ENCODE measurements around the gene SBSN.
A peak's percentile ranks its signal among the peaks of the same experiment; 100 is the strongest.

Gene SBSN

DNA sequence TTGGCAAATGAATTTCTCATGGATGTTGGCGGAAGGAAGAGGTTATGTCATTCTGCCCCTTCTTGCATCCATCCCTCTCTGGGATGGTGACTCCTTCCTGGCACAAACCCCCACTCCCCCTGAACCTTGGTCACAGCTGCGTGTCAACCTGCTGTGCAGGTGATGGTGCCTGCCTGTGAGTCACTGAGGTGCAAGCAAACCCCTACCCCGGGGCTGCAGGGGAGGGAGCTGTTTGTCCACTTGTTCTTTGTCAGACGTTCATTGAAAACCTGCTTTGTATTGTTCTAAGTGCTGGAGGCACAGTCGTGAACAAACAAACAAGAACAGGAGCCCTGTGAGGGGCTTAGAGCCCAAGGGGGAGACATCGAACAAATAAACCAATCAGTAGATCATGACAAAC, 3.2 kb upstream of the SBSN start:
- no peak for DNase-seq

DNA sequence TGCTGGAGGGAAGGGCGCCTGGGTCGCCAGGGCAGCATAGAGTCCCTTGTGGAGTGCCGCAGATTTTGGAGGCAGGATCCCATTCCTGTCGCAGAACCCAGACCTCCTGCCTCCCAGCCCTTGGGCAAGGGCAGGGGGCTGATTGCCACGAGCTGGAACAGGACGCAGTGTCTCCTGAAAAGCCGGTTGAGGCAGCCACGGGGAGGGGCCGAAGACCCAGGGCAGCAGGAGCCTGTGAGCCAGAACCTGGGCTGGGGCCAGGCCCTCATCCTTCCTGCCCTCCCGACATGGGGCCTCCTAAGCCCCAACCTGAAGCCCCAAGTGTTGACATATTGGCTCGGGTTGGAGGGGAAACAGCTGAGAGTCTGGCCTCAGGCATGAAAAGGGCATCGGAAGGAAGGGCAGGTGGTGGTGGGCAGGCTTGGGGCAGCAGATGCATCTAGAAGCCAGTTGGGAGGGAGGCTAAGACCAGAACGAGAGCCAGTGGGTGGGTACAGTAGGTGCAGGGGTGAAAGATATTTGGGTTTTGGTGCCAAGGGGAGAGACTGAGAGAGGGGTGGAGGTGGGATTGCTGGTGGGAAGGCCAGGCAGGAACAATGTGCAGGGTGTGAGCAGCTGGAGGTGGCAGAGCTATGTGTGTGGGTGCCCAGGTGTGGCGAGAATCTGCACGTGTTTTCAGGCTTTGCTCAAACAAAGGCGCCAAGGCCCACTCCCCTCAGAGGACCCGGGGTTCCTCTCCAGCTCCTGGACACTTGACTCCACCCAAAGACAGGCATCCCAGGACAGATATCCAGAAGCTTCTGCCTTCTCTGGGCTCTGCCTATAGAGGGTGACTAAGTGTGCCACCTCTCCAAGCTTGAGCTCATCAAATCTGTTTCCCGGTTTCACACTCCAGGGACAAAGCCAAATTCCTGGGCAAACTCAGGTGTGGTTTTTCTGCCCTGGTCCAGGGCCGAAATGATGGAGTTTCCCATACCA, 1.4 kb upstream of the SBSN start:
- DNase-seq = no peak

DNA sequence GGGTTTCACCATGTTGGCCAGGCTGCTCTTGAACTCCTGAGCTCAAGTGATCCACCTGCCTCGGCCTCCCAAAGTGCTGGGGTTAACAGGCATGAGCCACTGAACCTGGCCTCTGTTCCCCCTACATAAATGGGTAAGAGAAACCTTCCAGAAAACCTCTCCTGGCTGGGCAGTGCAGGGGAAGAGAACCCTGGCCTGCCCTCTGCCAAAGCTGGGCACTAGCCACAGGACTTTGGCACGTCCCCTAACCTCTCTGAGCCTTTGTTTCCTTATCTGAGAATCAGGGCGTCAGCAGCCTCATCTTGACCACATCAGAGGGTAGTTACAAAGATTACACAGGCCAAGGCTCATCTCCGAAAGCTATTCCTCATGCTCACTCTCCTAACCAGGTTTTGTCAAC, 2.2 kb downstream of the SBSN start:
- no peak for DNase-seq

DNA sequence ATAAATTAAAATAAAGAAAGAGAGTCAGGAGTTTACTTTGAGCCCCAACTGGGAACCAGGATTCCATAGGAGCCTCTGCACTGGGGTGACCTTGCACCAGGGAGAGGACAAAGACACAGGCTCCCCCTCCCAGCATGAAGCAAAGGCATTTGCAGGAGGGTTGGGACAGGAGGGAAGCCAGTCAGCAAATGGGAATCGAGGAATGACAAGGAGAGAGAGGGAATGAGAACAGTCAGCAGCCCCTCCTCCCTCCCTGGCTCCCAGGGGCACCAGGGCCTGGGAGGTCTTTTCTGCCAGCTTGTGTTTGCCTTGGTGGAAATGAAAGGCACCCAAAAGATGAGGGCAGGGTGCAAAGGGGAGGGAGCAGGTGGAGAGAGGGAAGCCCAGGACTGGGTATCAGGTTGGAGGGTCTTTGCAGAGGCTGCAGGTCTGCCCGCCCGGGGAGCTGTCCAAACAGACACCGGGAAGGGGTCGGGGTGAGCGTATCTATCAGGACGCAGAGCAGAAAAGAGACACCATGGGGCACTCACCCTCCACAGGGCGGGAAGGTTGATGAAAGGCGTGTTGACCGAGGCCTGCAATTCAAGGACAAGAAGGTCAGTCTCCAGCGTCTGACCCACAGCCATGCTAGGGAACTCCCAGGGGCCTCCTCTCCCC, 3.8 kb downstream of the SBSN start:
- DNase-seq = no peak

DNA sequence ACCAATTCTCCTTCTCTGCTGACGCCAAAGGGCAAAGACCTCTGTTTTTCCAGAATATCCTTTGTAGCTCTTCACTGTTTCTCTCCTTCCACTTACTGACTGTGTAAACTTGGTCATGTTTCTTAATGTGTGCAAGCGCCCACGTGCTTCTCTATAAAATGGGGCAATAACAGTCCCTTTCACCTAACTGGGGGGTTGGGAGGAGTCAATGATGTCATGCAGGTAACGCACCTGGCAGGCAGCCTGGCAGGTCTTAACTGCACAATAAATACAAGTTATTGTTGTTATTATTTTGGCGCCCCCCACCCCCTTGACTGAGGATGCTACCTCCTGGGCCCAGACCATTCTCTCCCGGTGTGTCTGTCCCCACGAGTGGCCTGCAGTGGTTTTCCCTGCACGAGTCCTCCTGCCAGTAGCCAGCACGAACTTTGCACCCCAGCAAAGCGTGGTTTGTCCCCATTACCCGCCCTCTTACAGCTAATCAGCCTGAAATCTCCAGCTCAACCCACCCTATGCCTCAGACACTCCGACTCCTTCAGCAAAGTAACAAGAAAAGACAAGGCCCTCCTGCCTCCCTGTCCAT, 5.3 kb downstream of the SBSN start:
- DNase-seq = no peak

DNA sequence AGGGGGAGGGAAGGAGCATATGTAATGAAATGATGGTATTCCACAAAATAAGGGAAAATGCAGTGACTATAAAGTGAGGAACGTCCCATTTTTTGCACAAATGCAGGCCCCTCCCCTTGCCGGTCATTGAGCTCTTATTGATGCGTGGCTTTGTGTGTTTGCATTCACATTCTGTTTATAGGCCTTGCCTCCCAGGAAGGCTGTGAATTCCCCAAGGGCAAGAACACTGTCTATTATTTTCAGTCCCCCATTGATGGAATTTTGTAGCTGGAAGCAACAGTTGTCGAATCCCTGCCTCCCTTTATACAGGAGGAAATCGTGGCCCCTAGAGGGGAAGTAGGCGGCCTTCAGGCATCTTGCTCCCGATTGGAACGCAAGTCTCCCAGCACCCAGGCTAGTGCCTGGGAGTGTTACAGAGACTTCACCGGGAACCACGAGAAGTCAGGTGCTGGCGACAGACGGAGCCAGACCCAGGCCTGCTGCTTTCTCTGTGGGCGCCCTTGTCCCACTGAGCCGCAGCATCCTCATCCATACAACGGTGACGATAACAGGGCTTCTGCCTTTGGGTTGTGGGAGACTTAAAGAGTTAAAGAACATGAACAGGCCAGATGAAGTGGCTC, 6.9 kb downstream of the SBSN start:
- no peak for DNase-seq

DNA sequence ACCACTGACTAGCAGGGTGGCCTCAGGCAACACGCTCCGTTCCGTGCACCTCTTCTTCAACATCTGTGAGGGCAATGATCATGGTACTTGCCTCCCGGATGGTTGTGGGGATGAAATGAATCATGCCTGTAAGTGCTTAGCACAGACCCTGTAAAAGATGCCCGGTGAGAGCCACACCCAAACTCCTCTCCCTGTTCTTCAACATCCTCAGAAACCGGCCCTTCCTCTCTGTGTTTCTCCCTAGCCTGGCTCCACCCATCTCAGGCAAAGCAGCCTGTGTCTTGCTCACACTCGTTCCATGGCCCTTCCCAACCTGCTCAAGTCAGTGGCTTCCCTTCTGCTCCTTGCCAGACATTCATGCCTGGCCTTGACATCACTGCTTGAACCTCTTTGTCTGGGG, 8.8 kb downstream of the SBSN start:
- no peak for DNase-seq

DNA sequence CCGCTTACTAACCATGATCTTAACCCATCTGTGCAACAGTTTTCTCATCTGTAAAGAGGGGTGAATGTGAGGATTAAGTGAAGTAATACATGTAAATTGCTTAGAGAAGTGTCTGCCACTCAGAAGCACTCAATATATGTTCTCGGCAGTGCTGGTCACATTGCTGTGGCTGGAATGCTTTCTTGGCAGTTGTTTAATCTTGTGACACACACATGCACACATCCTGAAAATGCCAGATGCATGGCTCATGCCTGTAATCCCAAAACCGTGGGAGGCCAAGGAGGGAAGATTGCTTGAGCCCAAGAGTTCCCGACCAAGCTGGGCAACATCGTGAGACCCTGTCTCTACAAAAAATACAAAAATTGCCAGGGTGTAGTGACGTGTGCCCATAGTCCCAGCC, 9.8 kb downstream of the SBSN start:
- DNase-seq = no peak

DNA sequence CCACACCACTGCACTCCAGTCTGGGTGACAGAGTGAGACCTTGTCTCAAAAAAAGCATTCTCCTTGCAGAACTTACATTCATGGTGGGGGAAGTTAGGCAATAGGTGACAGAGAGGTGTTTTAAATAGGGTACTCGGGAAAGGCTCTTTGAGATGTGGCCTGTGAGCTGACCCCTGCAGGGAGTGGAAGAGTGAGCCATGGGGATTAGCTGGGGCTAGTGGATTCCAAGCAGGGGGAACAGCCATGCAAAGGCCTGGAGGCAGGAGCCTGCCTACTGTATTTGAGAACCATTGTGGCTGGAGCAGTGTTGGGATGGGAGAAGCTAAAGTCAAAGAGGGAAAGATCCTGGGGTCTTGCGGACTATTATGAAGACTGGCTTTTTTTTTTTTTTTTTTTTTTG, 10.8 kb downstream of the SBSN start:
- DNase-seq = no peak

DNA sequence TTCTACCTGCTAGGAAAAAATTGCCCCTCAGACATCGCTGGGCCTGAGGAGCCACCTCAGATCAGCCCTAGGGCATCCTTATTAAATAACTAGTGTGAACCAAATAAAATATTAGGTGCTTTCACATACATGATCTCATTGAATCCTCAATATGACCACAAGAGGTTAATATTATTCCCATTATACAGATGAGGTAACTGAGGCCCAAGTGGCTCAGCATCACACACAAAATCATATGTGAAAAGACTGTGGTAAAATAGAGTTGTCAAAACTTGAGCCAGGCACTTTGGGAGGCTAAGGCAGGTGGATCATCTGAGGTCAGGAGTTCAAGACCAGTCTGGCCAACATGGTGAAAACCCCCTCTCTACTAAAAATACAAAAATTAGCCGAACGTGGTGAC, 11.8 kb downstream of the SBSN start:
- no peak for DNase-seq

DNA sequence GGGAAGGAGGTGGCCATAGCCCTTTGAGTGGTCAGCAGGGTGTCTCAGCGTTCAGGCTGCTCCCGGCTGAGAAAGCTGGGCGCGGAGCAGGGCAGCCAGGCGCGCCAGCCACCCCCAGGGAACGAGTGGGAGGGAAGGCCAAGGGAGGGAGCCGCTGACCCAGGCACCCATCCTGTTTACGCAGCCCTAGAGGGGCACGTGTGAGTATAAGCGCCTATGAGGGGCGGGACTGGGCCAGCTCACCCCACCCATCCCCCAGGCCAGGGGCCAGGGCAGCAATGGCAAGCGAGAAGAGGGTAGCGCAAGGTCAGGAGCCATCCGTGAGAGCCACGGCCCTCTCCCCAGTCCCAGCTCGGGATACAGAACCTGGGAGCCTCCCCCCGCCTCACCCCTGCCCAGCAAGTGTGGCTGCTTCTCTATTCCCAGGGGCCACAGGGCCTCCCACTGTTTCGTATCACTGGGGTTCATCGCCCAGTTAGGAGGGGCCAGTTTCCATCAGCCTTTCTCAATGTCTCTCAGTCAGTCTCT, 13.8 kb downstream of the SBSN start:
- no peak for DNase-seq

DNA sequence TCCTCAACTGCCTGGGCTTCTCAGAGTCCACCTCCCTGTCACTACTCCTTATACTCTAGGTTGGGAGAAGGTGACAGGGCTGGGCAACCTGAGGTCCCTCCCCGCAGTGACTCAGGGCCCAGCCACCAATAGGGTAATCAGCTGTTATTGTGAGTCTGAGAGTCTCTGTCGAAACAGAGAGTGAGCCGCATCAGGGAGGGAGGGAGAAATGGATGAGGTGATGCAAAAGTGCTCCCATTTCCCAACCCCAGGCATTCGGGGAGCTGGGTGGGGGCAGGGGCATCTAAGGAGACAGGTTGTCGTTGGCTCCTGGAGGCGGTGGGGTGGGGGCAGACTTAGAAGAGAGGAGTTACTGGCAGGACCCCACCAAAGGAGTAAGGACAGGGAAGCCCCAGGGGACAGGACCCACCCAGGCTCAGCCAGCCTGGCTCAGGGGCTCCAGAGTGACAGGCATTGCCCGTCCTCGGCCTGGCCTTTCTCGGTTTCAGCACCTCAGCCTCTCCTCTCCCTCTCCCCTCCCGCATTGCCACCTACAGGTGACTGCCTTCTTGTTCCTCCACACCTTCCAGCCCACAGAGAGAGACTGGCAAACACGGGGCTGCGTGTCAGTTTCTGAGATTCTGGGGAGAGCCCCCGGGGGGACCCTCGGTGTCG, 14.4 kb downstream of the SBSN start, which contains the start of gene DMKN:
Gene DMKN, minus strand, starts transcription at position 22 of the 654 bp plus-strand sequence. CDS start 174 bp downstream, outside the sequence.
- DNase-seq = no peak

DNA sequence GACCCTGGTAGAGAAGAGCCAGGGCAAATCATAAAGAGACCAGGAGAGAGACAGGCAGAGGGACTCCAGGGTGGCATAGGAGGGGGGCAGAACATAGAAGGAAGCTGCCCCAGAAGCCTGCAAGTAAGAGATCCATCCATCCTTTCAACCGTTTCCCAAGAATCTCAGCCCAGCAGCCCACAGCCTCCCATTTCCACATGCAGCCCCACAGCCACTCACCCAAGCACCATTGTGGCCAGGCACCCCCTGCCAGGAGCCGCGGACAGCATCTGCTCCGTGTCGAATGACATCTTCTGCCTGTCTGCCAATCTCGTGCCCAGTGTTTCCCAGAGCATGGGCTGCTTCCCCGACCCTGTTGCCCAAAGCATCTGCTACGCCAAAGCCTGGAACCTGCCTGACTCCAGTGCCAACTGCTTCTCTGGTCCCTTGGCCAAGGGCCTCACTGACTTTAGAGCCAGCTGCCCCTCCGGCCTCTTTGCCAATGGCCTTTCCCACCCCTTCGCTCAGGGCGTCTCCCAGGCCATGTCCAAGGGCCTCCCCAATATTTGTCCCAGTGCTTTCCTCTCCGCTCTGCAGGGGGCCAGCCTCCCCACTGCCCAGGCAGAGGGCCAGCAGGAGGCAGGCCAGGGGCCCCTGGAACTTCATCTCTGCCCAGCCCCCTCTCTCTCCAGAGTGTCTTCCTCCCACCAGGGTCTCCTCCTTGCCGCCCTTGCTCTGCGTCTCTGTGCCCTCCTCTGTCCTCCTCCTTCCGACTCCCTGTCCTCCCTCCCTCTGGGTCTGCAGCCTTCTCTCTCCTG, 15.1 kb downstream of the SBSN start:
- no peak for DNase-seq

DNA sequence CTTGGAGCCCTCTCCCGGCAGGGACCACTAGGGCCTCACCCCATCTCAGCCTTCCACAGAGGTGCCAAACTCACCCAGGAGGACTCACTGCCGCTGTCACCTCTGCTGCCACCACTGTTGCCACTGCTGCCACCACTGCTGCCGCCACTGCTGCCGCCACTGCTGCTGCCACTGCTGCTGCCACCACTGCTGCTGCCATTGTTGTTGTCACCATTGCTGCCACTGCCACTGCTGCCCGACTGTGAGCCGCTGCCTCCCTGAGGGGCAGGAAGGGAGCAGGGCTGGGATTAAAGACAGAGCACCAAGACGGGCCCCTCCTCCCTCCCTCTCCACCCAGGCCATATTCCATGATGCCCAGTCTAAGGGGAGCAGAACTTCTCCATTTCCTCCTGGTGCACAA, 16.8 kb downstream of the SBSN start:
- no peak for DNase-seq

DNA sequence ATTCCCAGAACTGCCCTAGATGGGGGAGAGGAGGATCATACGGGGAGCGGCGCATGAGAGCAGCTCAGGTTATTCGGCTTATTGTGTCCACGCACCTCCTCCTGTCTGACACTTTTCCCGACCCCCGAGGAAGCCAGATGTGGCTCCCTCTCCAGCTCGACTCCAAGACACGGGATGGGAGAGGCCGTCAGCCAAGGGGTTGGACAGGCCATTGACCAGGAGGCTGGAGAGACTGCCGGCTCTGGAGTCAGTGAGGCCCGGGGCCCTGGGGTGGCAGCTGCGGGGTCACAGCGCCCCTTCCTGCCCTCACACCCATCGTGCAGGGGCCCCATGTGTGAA, 17.5 kb downstream of the SBSN start:
- no peak for DNase-seq

DNA sequence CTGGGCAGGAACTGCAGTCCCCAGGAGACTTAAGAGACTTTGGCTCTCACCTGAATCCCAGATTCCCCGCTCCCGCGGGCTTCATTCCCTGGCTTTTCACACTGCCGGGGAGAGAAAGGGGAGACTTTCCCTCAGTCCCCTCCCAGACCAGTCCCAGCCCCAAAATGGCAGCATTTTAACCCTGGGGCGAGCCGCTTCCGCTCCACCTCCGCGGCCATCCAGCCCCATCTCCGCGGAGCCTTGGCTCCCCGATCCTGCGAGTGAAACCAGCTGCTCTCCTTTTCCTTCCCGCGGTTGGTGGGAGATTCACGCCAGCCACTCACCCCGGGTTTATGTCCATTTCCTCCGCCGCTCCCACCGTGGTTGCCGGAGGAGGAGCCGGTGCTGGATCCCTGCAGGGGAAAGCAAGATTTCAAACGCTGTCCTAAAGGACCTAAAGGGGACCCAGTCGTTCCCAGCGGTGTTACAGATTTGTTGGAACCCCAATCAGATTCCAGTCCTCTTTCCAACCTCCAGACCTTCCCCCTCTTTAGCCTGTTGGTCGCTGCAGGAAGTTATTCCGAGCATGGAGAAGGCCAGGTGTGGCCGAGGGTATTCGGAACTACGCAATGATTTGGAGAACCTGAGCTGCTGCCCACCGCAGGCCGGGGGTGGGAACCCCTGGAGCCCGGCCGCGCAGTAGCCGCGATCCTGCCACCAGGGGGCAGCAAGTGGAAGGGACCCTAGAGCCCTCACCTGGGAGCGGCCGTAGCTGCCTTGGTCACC, 18.1 kb downstream of the SBSN start:
- DNase-seq = peak; percentile 7

DNA sequence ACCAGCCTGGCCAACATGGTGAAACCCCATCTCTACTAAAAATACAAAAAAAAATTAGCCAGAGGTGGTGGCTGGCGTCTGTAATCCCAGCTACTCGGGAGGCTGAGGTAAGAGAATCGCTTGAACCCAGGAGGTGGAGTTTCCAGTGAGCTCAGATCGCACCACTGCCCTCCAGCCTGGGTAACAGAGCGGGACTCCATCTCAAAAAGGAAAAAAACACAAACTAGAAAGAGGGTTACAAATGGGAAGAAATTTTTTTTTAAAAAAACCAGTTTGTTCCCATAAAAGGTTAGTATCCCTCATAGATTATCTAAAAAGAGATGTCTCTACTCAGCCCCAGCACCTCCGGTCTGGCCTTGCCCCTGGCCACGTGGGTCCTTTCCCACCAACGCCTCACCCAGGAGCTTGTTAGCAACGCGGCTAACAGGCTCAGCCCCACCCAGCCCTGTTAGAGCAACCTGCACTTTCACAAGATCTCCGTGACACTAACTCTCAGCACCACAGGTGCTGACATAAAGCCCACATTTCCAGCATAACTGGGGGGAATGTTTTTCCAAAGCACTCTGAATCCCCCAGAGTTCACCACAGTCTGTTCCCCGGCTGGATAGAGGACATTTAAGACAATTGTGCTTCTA, 19.0 kb downstream of the SBSN start:
- DNase-seq = no peak

DNA sequence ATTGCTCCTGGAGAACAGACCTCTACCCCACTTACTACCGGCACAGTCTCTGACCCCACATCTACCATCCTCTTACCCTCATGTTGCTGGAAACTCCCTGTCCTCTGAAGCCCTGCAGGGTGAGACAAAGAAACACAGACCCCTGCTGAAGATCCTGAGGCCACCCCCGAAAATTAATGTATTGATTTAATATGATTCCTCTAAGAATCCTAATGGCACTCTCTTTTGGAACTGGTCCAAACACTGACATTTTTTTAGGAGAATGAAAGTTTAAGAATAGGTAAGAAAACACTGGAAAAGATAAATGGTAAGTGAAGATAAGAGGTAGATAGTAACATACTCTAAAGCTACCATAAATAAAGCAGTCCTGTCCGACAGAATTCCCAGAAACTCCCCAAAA, 20.0 kb downstream of the SBSN start:
- DNase-seq = no peak

DNA sequence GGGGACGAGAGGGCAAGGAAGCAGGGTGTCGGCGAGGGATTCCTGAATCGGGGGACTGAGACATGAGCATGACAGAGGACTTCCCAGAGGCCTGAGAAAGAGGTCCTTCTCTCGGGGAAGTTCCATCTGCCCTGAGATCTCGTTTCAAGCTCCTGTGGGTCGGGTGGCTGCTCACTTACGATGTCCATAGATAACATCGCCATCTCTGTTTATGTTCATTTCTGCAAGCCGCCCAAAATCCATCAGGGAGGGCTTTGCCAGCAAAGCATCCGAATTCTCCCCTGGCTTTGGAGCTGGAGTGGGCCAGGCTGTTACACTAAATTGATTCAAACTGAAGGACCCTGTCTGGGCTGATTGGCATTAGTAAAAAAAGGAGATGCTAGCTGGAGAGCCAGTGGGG, 20.6 kb downstream of the SBSN start:
- DNase-seq = no peak

DNA sequence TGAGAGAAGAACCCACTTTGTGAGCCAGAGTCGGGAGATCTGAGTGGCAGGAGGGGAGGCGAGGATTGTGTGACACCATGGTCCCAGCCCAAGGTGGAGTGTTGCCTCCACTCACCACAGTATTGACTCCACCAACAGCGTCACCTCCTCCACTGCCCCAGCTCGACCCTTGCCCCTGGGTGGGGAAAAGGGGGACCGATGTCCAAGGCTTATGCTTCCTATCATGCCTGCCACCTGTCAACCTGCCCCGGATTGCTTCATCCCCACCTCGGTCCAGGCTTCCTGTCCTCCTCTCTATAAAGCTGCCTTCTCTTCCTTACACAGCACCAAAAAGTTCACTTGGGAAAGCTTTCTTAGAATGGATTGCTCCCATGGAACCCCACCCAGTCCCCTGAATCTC, 22.1 kb downstream of the SBSN start:
- DNase-seq = no peak

DNA sequence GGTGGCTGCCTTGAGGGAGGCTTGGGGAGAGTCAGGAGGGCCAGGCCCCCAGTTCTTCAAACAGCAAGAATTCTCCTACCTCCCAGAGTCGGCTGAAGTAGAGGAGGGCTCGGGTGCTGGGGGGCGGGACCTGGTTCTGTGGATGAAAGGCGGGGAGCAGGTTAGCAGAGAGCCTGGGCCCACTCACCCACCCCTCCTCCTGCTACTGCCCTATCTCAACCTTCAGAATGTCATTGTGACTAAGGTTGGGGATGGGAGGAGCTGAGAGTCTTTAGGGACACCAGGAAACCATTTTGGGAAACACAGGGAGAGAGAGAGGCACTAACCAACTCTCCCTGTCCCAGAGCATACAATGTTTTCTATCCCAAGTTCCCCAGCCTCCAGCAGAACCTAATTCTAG, 25.4 kb downstream of the SBSN start:
- no peak for DNase-seq
